Measurements from ENCODE around the gene ENTPD6.

DNA sequence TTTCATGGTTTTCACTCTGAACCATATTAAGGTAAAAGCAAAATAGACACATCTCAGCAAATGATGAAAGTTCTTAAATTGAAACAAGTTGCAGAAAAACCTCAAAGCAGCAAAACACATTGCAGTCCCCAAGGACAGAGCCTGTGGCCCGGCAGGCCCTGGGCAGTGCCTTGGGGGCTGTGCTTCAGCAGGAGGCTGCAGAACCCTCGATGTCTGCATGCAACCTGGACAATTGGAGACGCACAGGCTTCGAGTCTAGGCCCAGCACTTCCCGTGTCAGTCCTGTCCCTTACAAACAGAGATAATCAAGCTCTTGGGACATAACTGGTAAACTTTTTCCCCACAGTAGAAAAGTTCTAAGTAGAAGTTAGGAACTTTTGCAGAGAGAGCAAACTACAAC is 61.6 kb downstream of the ENTPD6 start:
- TF ChIP-seq, protein P1, sequence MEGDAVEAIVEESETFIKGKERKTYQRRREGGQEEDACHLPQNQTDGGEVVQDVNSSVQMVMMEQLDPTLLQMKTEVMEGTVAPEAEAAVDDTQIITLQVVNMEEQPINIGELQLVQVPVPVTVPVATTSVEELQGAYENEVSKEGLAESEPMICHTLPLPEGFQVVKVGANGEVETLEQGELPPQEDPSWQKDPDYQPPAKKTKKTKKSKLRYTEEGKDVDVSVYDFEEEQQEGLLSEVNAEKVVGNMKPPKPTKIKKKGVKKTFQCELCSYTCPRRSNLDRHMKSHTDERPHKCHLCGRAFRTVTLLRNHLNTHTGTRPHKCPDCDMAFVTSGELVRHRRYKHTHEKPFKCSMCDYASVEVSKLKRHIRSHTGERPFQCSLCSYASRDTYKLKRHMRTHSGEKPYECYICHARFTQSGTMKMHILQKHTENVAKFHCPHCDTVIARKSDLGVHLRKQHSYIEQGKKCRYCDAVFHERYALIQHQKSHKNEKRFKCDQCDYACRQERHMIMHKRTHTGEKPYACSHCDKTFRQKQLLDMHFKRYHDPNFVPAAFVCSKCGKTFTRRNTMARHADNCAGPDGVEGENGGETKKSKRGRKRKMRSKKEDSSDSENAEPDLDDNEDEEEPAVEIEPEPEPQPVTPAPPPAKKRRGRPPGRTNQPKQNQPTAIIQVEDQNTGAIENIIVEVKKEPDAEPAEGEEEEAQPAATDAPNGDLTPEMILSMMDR (IDR thresholded peaks at IDR 0.05; ENCODE audit: poor library complexity), result no peak
- no peak for TF ChIP-seq EZH2 (IDR thresholded peaks at IDR 0.05; ENCODE audit: borderline replicate concordance)
